Gastrocnemius medialis (tissue), 4 donors: ENCODE data around the gene SETD5.

Experiments
- POLR2A ChIP-seq, 2 donors: fragments of 450-650 bp; IDR thresholded peaks; one replicate each; pipeline ENCODE4 v1.6.1; 2017; ENCODE audit warnings: antibody characterized with exemption in 2 of 2, mild to moderate bottlenecking in 2 of 2, moderate library complexity in 2 of 2
- TF ChIP-seq, protein P1 (sequence below), 5 experiments: fragments of 450-650 bp in 3 of 5; fragments of 200-600 bp in 2 of 5; sonication (generic) in 2 of 5; IDR thresholded peaks in 4 of 5; conservative IDR thresholded peaks in 1 of 5; 1 replicate in 4 of 5; 2 replicates in 1 of 5; pipeline ENCODE4 v1.5.1; 2016 to 2019; ENCODE audit warnings: antibody characterized with exemption in 5 of 5, mild to moderate bottlenecking in 3 of 5, moderate library complexity in 3 of 5

DNA sequence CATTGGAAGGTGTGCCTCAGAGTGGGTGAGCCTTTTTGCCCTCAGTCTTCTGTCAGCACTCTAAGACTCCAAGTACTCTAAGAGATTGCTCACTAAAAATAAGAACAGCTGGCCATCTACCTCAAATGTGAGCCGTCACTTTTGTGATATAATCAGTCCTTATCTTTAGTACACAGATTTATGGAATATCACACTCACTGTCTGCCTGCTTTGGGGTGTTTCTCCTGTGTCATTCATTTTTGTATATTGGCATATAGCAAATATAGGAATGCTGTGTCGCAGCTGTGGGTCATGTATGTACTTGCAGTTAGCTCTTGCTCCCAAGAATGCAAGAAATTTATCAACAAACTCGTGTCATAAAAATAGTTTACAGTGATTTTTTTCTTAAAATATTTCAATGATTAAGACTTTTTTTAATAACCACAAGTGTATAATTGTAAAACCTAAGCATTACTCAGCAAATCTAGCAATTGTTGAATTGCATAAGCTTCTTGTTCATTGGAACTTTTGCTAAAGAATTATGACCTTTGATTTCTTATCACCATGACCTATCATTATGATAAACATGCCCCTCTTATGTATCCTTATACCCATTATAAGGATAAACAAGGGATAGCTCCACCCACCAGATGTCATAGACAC, 18.8 kb downstream of the SETD5 start:
- TF ChIP-seq, protein P1, sequence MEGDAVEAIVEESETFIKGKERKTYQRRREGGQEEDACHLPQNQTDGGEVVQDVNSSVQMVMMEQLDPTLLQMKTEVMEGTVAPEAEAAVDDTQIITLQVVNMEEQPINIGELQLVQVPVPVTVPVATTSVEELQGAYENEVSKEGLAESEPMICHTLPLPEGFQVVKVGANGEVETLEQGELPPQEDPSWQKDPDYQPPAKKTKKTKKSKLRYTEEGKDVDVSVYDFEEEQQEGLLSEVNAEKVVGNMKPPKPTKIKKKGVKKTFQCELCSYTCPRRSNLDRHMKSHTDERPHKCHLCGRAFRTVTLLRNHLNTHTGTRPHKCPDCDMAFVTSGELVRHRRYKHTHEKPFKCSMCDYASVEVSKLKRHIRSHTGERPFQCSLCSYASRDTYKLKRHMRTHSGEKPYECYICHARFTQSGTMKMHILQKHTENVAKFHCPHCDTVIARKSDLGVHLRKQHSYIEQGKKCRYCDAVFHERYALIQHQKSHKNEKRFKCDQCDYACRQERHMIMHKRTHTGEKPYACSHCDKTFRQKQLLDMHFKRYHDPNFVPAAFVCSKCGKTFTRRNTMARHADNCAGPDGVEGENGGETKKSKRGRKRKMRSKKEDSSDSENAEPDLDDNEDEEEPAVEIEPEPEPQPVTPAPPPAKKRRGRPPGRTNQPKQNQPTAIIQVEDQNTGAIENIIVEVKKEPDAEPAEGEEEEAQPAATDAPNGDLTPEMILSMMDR (IDR thresholded peaks at IDR 0.05 in 4 of 5, conservative IDR thresholded peaks at IDR 0.05 in 1 of 5) = no peak
- no peak for TF ChIP-seq POLR2A (IDR thresholded peaks at IDR 0.05)
